Measurements from ENCODE around the gene ACACB. TPM values are rescaled to one million over a fixed set of nuclear protein-coding genes. Genes with fewer than 3 reads are reported as not detected.

The ACACB gene
- total RNA-seq: 10 to 100 TPM; 37.5 to 51.3 TPM

DNA sequence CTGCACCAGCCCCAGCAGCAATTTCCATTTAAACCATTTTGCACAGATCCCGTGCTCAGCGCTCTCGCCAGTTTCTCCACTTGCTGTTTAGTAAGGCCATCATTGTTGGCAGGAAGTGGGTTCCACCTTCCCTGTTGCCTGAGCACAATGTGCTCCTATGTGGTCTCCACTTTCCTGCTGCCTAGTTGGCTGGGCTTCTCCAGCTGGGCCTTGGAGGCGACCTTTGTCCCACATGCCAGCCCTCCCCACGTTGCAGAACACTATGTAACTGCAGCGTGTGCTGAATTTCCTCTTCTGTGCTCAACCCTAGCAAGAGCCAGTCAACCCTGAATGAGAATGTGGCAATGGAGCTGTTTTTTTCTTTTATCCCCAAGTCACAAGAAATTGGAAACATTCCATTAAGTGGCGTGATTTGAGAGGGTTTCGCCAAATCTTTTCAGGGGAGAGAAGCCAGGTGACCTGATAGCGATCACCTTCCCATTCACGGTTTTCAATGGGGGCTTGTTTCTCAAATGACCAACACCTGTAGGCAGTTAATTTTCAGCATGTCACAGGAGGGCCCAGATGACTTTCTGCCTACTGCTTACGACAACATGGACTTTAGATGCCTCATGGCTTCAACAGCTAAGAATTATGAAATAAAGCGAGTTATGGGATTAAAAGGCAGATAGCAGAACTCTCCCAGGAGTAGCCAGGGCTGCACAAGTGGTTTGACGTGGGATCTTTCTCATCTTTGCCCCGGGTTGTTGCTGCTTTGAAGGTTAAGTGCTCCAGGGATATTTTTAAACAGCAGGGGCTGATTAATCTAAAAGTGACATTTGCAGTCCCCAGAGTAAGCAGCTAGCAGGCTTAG is at the start of gene ACACB:
Gene ACACB, plus strand, starts transcription at position 830 of the 853 bp plus-strand sequence. CDS start 22,819 bp downstream, outside the sequence.
- TF ChIP-seq, protein P1, sequence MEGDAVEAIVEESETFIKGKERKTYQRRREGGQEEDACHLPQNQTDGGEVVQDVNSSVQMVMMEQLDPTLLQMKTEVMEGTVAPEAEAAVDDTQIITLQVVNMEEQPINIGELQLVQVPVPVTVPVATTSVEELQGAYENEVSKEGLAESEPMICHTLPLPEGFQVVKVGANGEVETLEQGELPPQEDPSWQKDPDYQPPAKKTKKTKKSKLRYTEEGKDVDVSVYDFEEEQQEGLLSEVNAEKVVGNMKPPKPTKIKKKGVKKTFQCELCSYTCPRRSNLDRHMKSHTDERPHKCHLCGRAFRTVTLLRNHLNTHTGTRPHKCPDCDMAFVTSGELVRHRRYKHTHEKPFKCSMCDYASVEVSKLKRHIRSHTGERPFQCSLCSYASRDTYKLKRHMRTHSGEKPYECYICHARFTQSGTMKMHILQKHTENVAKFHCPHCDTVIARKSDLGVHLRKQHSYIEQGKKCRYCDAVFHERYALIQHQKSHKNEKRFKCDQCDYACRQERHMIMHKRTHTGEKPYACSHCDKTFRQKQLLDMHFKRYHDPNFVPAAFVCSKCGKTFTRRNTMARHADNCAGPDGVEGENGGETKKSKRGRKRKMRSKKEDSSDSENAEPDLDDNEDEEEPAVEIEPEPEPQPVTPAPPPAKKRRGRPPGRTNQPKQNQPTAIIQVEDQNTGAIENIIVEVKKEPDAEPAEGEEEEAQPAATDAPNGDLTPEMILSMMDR (IDR thresholded peaks at IDR 0.05): no peak
- Histone ChIP-seq H3K4me1 (ENCODE audit: control insufficient read depth in 1 of 2, low read depth in 2 of 2) (peaks cover 15 to 43% of the 10 kb centered on the region in 2 donors), H3K9me3 (no peaks in the 10 kb centered on the region), H3K27me3 (replicated peaks; ENCODE audit: insufficient read depth) (no peaks in the 10 kb centered on the region), H3K27ac (peak within 1 kb of the TSS in 1 of 2 donors; percentile 26), H3K4me3 (no peak within 1 kb of the TSS), H3K36me3 (no peaks in the 10 kb centered on the region)
- ATAC-seq (ENCODE audit: insufficient number of reproducible peaks, low FRiP score, low read depth) (no peak), DNase-seq (ENCODE audit: low spot score) (no peak)

GRCh38 chr12:109069307-109070271 is 46.8 kb upstream of the ACACB start:
- Histone ChIP-seq H3K27me3 (replicated peaks; ENCODE audit: insufficient read depth) (no peaks in the 10 kb centered on the region), H3K4me3 (no peak overlapping the region), H3K4me1 (ENCODE audit: control insufficient read depth in 1 of 2, low read depth in 2 of 2) (no peaks in the 10 kb centered on the region), H3K27ac (no peak overlapping the region), H3K36me3 (peaks cover 48% of the 10 kb centered on the region), H3K9me3 (no peaks in the 10 kb centered on the region)
- ATAC-seq (ENCODE audit: insufficient number of reproducible peaks, low FRiP score, low read depth): no peak
- DNase-seq (ENCODE audit: low spot score): no peak
- TF ChIP-seq, protein P1 (IDR thresholded peaks at IDR 0.05): no peak

DNA sequence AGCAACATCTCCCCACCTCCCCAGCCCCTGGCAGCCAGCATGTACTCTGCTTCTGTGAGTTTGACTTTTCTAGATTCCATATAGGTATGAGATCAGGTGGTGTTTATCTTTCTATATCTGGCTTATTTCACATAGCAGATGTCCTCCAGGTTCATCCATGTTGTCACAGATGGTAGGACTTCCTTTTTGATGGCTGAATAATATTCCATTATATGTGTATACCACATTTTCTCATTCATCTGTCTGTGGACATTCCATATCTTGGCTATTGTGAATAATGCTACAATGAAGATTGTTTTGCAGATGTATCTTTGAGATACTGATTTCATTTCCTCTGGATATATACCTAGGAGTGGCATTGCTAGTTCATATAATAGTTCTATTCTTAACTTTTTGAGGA is 41.5 kb upstream of the ACACB start:
- peaks cover 32% of the 10 kb centered on the region for H3K36me3 ChIP-seq
- no peaks in the 10 kb centered on the region for H3K9me3 ChIP-seq
- no peaks in the 10 kb centered on the region for H3K27me3 ChIP-seq (replicated peaks; ENCODE audit: insufficient read depth)
- no peak overlapping the region for H3K4me3 ChIP-seq
- no peak overlapping the region for H3K27ac ChIP-seq
- TF ChIP-seq, protein P1 (IDR thresholded peaks at IDR 0.05): no peak
- no peak for DNase-seq (ENCODE audit: low spot score)
- H3K4me1 ChIP-seq (ENCODE audit: control insufficient read depth in 1 of 2, low read depth in 2 of 2): no peaks in the 10 kb centered on the region
- no peak for ATAC-seq (ENCODE audit: insufficient number of reproducible peaks, low FRiP score, low read depth)

DNA sequence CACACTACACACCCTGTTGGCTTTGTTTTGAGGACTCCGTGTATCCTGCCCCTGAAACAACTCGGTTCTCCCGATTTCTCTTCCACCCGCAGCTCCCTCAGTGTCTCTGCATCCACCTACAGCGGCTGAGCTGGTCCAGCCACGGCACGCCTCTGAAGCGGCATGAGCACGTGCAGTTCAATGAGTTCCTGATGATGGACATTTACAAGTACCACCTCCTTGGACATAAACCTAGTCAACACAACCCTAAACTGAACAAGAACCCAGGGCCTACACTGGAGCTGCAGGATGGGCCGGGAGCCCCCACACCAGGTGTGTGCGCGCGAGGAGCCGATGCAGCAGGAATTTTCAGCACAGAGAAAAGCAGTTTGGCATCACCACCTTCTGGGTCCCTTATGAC is 33.6 kb upstream of the ACACB start:
- TF ChIP-seq, protein P1 (IDR thresholded peaks at IDR 0.05): no peak
- Histone ChIP-seq H3K27ac (no peak overlapping the region), H3K9me3 (no peaks in the 10 kb centered on the region), H3K27me3 (replicated peaks; ENCODE audit: insufficient read depth) (no peaks in the 10 kb centered on the region), H3K36me3 (peaks cover 46% of the 10 kb centered on the region), H3K4me3 (no peak overlapping the region), H3K4me1 (ENCODE audit: control insufficient read depth in 1 of 2, low read depth in 2 of 2) (no peaks in the 10 kb centered on the region)
- no peak for DNase-seq (ENCODE audit: low spot score)
- no peak for ATAC-seq (ENCODE audit: insufficient number of reproducible peaks, low FRiP score, low read depth)

- H3K4me1 ChIP-seq (ENCODE audit: control insufficient read depth in 1 of 2, low read depth in 2 of 2): no peaks in the 10 kb centered on the region
- no peak overlapping the region for H3K27ac ChIP-seq
- H3K9me3 ChIP-seq: no peaks in the 10 kb centered on the region
- no peaks in the 10 kb centered on the region for H3K27me3 ChIP-seq (replicated peaks; ENCODE audit: insufficient read depth)
- TF ChIP-seq, protein P1 (IDR thresholded peaks at IDR 0.05): no peak
- H3K36me3 ChIP-seq: peaks cover 55% of the 10 kb centered on the region
- no peak for ATAC-seq (ENCODE audit: insufficient number of reproducible peaks, low FRiP score, low read depth)
- no peak for DNase-seq (ENCODE audit: low spot score)
- H3K4me3 ChIP-seq: no peak overlapping the region
Observed at GRCh38 chr12:109084425-109084824, 32.0 kb upstream of the ACACB start.
